PC-9 (cell line): ENCODE measurements around the gene CDPF1.

Experiments used
- EZH2 ChIP-seq: fragments of 200-600 bp; sonication (generic); IDR thresholded peaks from 2 replicates; pipeline ENCODE4 v1.8.0; 2017; ENCODE audit warnings: antibody characterized with exemption, low read depth
- TF ChIP-seq, protein P1 (sequence below): fragments of 200-600 bp; sonication (generic); conservative IDR thresholded peaks from 2 replicates; pipeline ENCODE4 v1.6.1; 2017; ENCODE audit warnings: mixed run types, antibody characterized with exemption, mild to moderate bottlenecking, moderate library complexity

DNA sequence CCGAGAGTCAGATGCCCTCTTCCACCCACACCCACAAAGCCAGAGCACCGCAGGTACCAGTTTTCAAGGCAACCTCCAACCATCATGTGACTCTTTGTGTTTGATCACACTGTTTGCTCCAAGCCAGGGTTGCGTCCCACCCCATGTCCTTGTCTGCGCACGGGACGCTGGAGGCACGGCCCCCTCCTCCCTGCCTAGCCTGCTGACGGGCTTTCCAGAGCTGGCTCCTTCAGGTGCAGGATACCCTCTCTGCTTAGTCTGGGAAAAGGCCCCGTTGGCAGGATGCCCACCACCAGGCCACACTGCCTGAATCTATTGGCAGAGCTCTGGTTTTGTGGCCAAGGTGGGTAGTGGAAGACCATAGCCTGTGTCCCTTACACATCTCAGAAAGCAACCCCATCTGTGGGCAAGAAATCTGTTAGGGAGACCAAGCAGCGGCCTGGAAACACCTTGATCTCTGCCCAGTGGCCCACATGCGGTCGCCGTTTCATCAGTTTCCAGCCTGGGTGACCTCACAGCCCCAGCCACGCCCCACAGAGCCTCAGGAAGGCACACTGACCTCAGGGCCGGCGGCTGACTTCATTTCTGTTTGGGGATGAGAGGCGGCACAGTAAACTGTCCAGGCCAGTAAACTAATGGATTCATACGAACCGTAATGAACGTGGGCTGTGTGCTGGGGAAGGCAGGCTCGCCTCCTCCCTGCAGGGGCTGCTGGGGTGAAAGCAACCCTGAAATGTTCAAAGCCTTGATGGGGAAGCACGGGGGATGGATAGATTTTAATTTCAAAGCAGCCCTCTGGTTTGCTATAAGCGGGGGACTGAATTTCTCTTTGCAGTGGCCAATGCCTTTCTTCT, 25.8 kb downstream of the CDPF1 start:
- TF ChIP-seq, protein P1, sequence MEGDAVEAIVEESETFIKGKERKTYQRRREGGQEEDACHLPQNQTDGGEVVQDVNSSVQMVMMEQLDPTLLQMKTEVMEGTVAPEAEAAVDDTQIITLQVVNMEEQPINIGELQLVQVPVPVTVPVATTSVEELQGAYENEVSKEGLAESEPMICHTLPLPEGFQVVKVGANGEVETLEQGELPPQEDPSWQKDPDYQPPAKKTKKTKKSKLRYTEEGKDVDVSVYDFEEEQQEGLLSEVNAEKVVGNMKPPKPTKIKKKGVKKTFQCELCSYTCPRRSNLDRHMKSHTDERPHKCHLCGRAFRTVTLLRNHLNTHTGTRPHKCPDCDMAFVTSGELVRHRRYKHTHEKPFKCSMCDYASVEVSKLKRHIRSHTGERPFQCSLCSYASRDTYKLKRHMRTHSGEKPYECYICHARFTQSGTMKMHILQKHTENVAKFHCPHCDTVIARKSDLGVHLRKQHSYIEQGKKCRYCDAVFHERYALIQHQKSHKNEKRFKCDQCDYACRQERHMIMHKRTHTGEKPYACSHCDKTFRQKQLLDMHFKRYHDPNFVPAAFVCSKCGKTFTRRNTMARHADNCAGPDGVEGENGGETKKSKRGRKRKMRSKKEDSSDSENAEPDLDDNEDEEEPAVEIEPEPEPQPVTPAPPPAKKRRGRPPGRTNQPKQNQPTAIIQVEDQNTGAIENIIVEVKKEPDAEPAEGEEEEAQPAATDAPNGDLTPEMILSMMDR, result no peak
- TF ChIP-seq EZH2, result no peak
